Liver (tissue), 3 donors: Measurements from ENCODE around the gene DIP2C.

Source experiments
- ATF3 ChIP-seq: IDR thresholded peaks from 2 replicates; pipeline ENCODE4 v1.6.1; 2016; ENCODE audit warnings: antibody characterized with exemption
- CTCF ChIP-seq: fragments of 150-350 bp; IDR thresholded peaks from 2 replicates; pipeline ENCODE4 v1.5.1; 2017; ENCODE audit warnings: improper control_type of control experiment, low read depth, low read length; ENCODE audit not compliant: missing input control
- GABPA ChIP-seq, 2 donors: IDR thresholded peaks in 1 of 2; conservative IDR thresholded peaks in 1 of 2; 2 replicates each; pipeline ENCODE4 v1.6.1; 2016; ENCODE audit warnings: antibody characterized with exemption in 2 of 2, mild to moderate bottlenecking in 1 of 2, moderate library complexity in 1 of 2
- HNF4A ChIP-seq, 2 donors: conservative IDR thresholded peaks; 2 replicates each; pipeline ENCODE4 v1.6.1; 2016; ENCODE audit warnings: antibody characterized with exemption in 2 of 2, mild to moderate bottlenecking in 2 of 2
- HNF4G ChIP-seq: IDR thresholded peaks from 2 replicates; pipeline ENCODE4 v1.6.1; 2016; ENCODE audit warnings: antibody characterized with exemption
- JUND ChIP-seq, 2 donors: IDR thresholded peaks; 2 replicates each; pipeline ENCODE4 v1.6.1; 2016; ENCODE audit warnings: antibody characterized with exemption in 2 of 2
- MAX ChIP-seq: IDR thresholded peaks from 2 replicates; pipeline ENCODE4 v1.6.1; 2016; ENCODE audit warnings: antibody characterized with exemption
- RAD21 ChIP-seq, 2 donors: IDR thresholded peaks; 2 replicates each; pipeline ENCODE4 v1.6.1; 2016; ENCODE audit warnings: antibody characterized with exemption in 2 of 2, mild to moderate bottlenecking in 2 of 2
- REST ChIP-seq: IDR thresholded peaks from 2 replicates; pipeline ENCODE4 v1.6.1; 2016; ENCODE audit warnings: antibody characterized with exemption, mild to moderate bottlenecking
- RXRA ChIP-seq, 2 donors: IDR thresholded peaks; 2 replicates each; pipeline ENCODE4 v1.6.1; 2017 to 2018; ENCODE audit warnings: antibody characterized with exemption in 2 of 2, mild to moderate bottlenecking in 1 of 2
- SP1 ChIP-seq: IDR thresholded peaks from 2 replicates; pipeline ENCODE4 v1.6.1; 2018; ENCODE audit warnings: antibody characterized with exemption, mild to moderate bottlenecking
- TAF1 ChIP-seq: conservative IDR thresholded peaks from 2 replicates; pipeline ENCODE4 v1.6.1; 2016; ENCODE audit warnings: antibody characterized with exemption, mild to moderate bottlenecking
- YY1 ChIP-seq: IDR thresholded peaks from 2 replicates; pipeline ENCODE4 v1.6.1; 2016; ENCODE audit warnings: antibody characterized with exemption, mild to moderate bottlenecking
- donor health status: healthy.
- donor health status: healthy.

GRCh38 chr10:393106-393745 is 296.2 kb downstream of the DIP2C start:
- TF ChIP-seq TAF1 (no peak), SP1 (no peak), CTCF (no peak), MAX (no peak), HNF4G (no peak), YY1 (no peak), ATF3 (no peak), GABPA (IDR thresholded peaks at IDR 0.05 in 1 of 2, conservative IDR thresholded peaks at IDR 0.05 in 1 of 2) (no peak), REST (no peak), RAD21 (IDR thresholded peaks at IDR 0.05) (no peak), RXRA (IDR thresholded peaks at IDR 0.05) (no peak), JUND (IDR thresholded peaks at IDR 0.05) (no peak), HNF4A (conservative IDR thresholded peaks at IDR 0.05) (no peak)
